ENCODE data around the gene RAB3C. TPM values are rescaled to one million over a fixed set of nuclear protein-coding genes. Genes with fewer than 3 reads are reported as not detected.
A peak's percentile ranks its signal among the peaks of the same experiment; 100 is the strongest.

RAB3C gene
- polyA plus RNA-seq, 6 donors from 2014 or later: 1.1 TPM; not detected in 5

GRCh38 chr5:58622936-58623871 lies 40.3 kb downstream of the RAB3C start:
- Mint-ChIP-seq H3K9me3 (no peaks in the 10 kb centered on the region), H3K27ac (peak overlapping the region in 1 of 6 donors; percentile 27), H3K4me3 (no peak overlapping the region), H3K36me3 (no peaks in the 10 kb centered on the region), H3K4me1 (no peaks in the 10 kb centered on the region), H3K27me3 (peaks cover 0 to under 1% (median 0%) of the 10 kb centered on the region in 3 donors)
- DNase-seq (no peak), ATAC-seq (ENCODE audit: low read depth in 2 of 2) (no peak)

GRCh38 chr5:58628626-58629025 lies 45.8 kb downstream of the RAB3C start:
- Mint-ChIP-seq H3K4me1 (no peaks in the 10 kb centered on the region), H3K36me3 (no peaks in the 10 kb centered on the region), H3K27me3 (peaks cover 0 to 7% (median 0%) of the 10 kb centered on the region in 3 donors), H3K27ac (no peak overlapping the region), H3K4me3 (no peak overlapping the region), H3K9me3 (no peaks in the 10 kb centered on the region)
- DNase-seq: no peak
- ATAC-seq (ENCODE audit: low read depth in 2 of 2): no peak

- ATAC-seq (ENCODE audit: low read depth in 2 of 2) (no peak), DNase-seq (no peak)
- no peaks in the 10 kb centered on the region for H3K9me3 Mint-ChIP-seq
- peak overlapping the region in 2 of 6 donors; percentile 3 to 11 for H3K27ac Mint-ChIP-seq
- no peak overlapping the region for H3K4me3 Mint-ChIP-seq
- H3K36me3 Mint-ChIP-seq: no peaks in the 10 kb centered on the region
- peaks cover 0 to 7% (median 0%) of the 10 kb centered on the region in 3 donors for H3K27me3 Mint-ChIP-seq
- H3K4me1 Mint-ChIP-seq: no peaks in the 10 kb centered on the region
These were observed 46.6 kb downstream of the RAB3C start for GRCh38 chr5:58629271-58630159.

GRCh38 chr5:58631895-58632294 lies 49.0 kb downstream of the RAB3C start:
- Mint-ChIP-seq H3K36me3 (no peaks in the 10 kb centered on the region), H3K9me3 (no peaks in the 10 kb centered on the region), H3K27me3 (peaks cover 0 to 7% (median 0%) of the 10 kb centered on the region in 3 donors), H3K27ac (no peak overlapping the region), H3K4me3 (no peak overlapping the region), H3K4me1 (peaks cover 0 to 7% (median 0%) of the 10 kb centered on the region in 3 donors)
- ATAC-seq (ENCODE audit: low read depth in 2 of 2) (no peak), DNase-seq (no peak)

GRCh38 chr5:58635416-58635815 lies 52.5 kb downstream of the RAB3C start:
- H3K9me3 Mint-ChIP-seq: no peaks in the 10 kb centered on the region
- no peaks in the 10 kb centered on the region for H3K27me3 Mint-ChIP-seq
- no peak overlapping the region for H3K4me3 Mint-ChIP-seq
- no peak for DNase-seq
- H3K27ac Mint-ChIP-seq: no peak overlapping the region
- no peak for ATAC-seq (ENCODE audit: low read depth in 2 of 2)
- peaks cover 0 to 7% (median 0%) of the 10 kb centered on the region in 3 donors for H3K4me1 Mint-ChIP-seq
- no peaks in the 10 kb centered on the region for H3K36me3 Mint-ChIP-seq

- H3K36me3 Mint-ChIP-seq: no peaks in the 10 kb centered on the region
- H3K27ac Mint-ChIP-seq: no peak overlapping the region
- H3K9me3 Mint-ChIP-seq: no peaks in the 10 kb centered on the region
- no peaks in the 10 kb centered on the region for H3K27me3 Mint-ChIP-seq
- peaks cover 0 to 5% (median 0%) of the 10 kb centered on the region in 3 donors for H3K4me1 Mint-ChIP-seq
- ATAC-seq (ENCODE audit: low read depth in 2 of 2) (no peak), DNase-seq (no peak)
- no peak overlapping the region for H3K4me3 Mint-ChIP-seq
These were observed 57.1 kb downstream of the RAB3C start for GRCh38 chr5:58640011-58640410.

GRCh38 chr5:58641533-58641932 lies 58.7 kb downstream of the RAB3C start:
- no peaks in the 10 kb centered on the region for H3K36me3 Mint-ChIP-seq
- no peaks in the 10 kb centered on the region for H3K4me1 Mint-ChIP-seq
- DNase-seq (no peak), ATAC-seq (ENCODE audit: low read depth in 2 of 2) (no peak)
- H3K9me3 Mint-ChIP-seq: no peaks in the 10 kb centered on the region
- peaks cover 0 to 5% (median 0%) of the 10 kb centered on the region in 3 donors for H3K27me3 Mint-ChIP-seq
- no peak overlapping the region for H3K27ac Mint-ChIP-seq
- no peak overlapping the region for H3K4me3 Mint-ChIP-seq

- no peak for ATAC-seq (ENCODE audit: low read depth in 2 of 2)
- DNase-seq: no peak
- Mint-ChIP-seq H3K4me1 (peaks cover 6 to 8% (median 6%) of the 10 kb centered on the region in 3 donors), H3K27ac (peak overlapping the region in 1 of 6 donors; percentile 45), H3K4me3 (no peak overlapping the region), H3K9me3 (no peaks in the 10 kb centered on the region), H3K27me3 (peaks cover 0 to 5% (median 0%) of the 10 kb centered on the region in 3 donors), H3K36me3 (no peaks in the 10 kb centered on the region)
These were observed 66.0 kb downstream of the RAB3C start for GRCh38 chr5:58648846-58649245.

GRCh38 chr5:58649716-58650115 lies 66.8 kb downstream of the RAB3C start:
- H3K36me3 Mint-ChIP-seq: no peaks in the 10 kb centered on the region

GRCh38 chr5:58653521-58653920 lies 70.6 kb downstream of the RAB3C start:
- Mint-ChIP-seq H3K36me3 (no peaks in the 10 kb centered on the region), H3K27ac (peak overlapping the region in 2 of 6 donors; percentile 7 to 17), H3K4me1 (peaks cover 6 to 8% (median 6%) of the 10 kb centered on the region in 3 donors), H3K9me3 (peaks cover 0 to 5% (median 0%) of the 10 kb centered on the region in 7 donors), H3K4me3 (no peak overlapping the region), H3K27me3 (peaks cover 0 to 5% (median 0%) of the 10 kb centered on the region in 3 donors)
- ATAC-seq (ENCODE audit: low read depth in 2 of 2): no peak
- DNase-seq: no peak

More at GRCh38 chr5:58649716-58650115, 66.8 kb downstream of the RAB3C start:
- peaks cover 0 to 5% (median 0%) of the 10 kb centered on the region in 3 donors for H3K27me3 Mint-ChIP-seq
- H3K4me3 Mint-ChIP-seq: no peak overlapping the region
- H3K4me1 Mint-ChIP-seq: peaks cover 6 to 8% (median 6%) of the 10 kb centered on the region in 3 donors
- ATAC-seq (ENCODE audit: low read depth in 2 of 2) (no peak), DNase-seq (no peak)
- no peak overlapping the region for H3K27ac Mint-ChIP-seq
- H3K9me3 Mint-ChIP-seq: no peaks in the 10 kb centered on the region

GRCh38 chr5:58666141-58666540 lies 83.3 kb downstream of the RAB3C start:
- Mint-ChIP-seq H3K9me3 (peaks cover 0 to 8% (median 3%) of the 10 kb centered on the region in 7 donors), H3K27ac (no peak overlapping the region), H3K27me3 (peaks cover 0 to 4% (median 0%) of the 10 kb centered on the region in 3 donors), H3K36me3 (no peaks in the 10 kb centered on the region), H3K4me3 (no peak overlapping the region), H3K4me1 (no peaks in the 10 kb centered on the region)
- ATAC-seq (ENCODE audit: low read depth in 2 of 2) (no peak), DNase-seq (no peak)

- Mint-ChIP-seq H3K4me3 (no peak overlapping the region), H3K27me3 (peaks cover 0 to 4% (median 0%) of the 10 kb centered on the region in 3 donors), H3K36me3 (no peaks in the 10 kb centered on the region), H3K9me3 (peaks cover 0 to 8% (median 3%) of the 10 kb centered on the region in 7 donors), H3K27ac (no peak overlapping the region), H3K4me1 (no peaks in the 10 kb centered on the region)
- DNase-seq (no peak), ATAC-seq (ENCODE audit: low read depth in 2 of 2) (no peak)
These were observed 84.0 kb downstream of the RAB3C start for GRCh38 chr5:58666598-58667581.

Data from naive B cell (primary cell).